Measurements from ENCODE around the gene EPS8L2.
"Not testable (repeated sequence)": the region's sequence is repeated elsewhere in the genome, so short reads cannot be mapped to it uniquely, and the experiment has no call there.

Gene EPS8L2

DNA sequence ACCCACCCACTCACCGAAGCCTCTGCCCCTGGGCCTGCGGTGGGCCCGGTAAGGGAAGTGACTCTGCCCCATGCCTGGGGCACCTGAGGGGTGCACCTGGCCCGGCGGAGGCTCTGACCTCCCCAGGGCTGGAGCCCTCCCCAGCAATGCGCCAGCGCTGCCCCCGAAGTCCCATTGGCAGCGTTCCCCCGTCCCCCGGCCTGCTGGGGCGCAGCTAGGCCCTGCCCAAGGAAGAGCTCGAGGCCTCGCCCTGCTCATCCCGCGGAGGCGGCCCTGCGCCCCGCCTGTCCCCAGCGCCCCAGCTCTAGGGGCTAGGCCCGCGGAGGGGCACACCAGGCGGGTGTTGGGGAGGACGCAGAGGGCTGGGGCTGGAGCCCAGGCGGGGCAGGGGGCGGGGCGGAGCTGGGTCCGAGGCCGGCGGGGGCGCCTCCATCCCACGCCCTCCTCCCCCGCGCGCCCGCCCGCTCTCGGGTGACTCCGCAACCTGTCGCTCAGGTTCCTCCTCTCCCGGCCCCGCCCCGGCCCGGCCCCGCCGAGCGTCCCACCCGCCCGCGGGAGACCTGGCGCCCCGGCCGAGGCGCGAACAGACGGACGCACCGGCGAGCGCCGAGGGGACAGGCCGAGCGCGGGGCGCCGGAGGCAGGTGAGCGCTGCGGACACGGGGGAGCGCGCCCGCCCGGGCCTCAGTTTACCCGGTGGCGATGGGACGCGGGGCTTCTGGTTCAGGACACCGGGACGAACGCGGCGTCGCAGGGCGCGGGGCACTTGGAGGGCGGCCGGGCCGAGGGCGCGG, at the start of gene EPS8L2:
EPS8L2 (plus strand) TSS at position 586 of the 793 bp plus-strand sequence. CDS start 3,177 bp downstream, outside the sequence.
- no peak for DNase-seq

- DNase-seq: no peak
Observed at GRCh38 chr11:656426-656825, 49.6 kb upstream of the EPS8L2 start.

DNA sequence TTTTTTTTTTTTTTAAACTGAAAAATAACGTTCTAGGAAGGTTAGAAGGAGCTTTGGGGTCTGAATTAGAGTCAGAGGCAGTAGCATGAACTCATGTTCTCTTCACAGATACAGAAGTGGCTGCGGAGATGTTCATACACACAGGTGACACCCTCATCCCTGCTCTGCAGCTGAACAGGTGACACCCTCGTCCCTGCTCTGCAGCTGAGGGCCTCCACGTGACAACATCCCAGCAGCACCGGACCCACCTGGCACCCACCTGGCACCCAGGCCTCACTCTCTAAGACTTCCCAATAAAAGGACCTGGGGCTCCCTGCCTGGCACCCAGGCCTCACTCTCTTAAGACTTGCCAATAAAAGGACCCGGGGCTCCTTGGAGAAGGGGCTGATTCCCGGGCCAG, 49.2 kb upstream of the EPS8L2 start:
- no peak for DNase-seq

DNA sequence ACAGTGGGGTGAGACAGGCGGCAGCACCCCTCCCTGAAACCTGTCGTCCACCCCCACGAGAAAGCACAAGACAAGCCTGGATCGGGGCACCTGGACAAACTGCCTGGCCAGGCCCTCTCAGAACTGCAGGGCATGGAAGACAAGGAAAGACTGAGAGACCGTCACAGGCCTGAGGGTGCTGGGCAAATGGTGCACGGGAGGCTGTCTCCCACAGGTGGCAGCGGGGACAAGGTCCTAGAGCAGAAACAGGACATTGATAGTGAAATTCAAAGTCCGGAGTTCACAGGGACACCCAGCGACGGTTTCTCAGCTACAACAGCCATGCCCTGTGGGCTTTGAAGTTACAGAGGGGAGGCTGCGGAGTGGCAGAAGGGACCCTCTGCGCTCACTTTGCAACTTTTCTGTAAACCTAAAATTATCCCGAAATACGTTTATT, 48.3 kb upstream of the EPS8L2 start:
- no peak for DNase-seq

- no peak for DNase-seq
Observed at GRCh38 chr11:659532-660085, 46.4 kb upstream of the EPS8L2 start.

DNA sequence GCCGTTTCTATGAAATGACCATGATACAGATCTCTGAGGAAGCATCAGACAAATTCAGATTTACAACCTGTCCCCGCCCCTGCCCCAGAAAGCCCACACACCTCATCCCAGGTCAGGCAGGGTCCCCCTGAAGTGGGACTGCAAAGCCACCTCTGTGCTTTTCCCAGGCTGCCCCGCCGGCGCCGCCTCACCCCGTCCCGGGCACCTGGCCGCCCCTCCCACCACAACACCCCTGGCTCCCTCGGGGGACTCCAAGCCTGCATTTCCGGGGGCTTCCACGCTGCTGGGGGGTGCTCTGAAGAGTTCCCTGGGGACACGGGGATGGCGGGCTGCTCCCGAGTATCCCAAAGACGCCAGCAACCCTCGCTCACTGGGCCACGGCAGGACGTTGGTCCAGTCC, 45.8 kb upstream of the EPS8L2 start:
- no peak for DNase-seq

- no peak for DNase-seq
Observed at GRCh38 chr11:660681-661444, 45.2 kb upstream of the EPS8L2 start.

DNA sequence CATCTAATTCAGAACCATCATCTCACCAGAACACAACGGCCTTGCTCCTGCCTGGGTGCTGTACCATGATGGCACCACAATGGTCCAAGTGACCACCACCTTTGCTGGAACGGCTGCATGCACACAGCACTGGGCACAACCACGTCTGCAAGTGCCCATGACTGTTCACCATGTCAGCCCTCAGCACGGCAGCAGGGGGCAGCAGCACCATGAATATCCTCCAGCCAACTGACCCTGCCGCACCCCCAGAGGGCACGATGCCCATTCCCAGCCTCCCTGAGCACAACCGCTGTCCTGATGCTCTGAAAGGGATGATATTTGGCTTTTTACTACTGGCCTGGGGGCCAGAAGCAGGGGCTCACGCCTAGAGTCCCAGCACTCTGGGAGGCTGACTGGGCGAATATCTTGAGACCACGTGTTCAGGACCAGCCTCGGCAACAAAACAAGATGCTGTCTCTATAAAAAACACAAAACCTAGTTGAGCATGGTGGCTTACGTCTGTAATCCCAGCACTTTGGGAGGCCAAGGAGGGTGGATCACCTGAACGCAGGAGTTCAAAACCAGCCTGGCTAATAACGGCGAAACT, 43.2 kb upstream of the EPS8L2 start:
- DNase-seq: no peak

- no peak for DNase-seq
Observed at GRCh38 chr11:665062-665703, 40.8 kb upstream of the EPS8L2 start.

- no peak for DNase-seq
Observed at GRCh38 chr11:665704-666281, 40.2 kb upstream of the EPS8L2 start.

DNA sequence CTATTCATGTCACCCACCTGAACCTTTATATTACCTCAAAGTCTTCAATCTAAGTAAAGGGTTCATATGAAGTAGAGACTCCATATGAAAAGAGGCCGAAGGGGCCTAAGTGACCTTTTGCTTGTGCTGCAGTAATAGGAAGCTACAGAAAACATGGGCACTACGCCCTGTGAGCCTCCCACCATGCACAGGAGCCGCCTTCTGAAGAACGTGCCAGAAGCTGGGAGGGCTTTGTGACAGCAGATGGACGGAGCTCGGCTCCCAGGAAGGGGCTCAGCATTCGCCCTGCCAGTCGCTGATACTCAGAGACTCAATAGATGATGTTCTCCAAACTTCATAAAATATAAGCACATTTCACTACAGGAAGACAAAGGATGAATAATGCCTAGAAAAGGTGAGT, 32.2 kb upstream of the EPS8L2 start:
- no peak for DNase-seq

DNA sequence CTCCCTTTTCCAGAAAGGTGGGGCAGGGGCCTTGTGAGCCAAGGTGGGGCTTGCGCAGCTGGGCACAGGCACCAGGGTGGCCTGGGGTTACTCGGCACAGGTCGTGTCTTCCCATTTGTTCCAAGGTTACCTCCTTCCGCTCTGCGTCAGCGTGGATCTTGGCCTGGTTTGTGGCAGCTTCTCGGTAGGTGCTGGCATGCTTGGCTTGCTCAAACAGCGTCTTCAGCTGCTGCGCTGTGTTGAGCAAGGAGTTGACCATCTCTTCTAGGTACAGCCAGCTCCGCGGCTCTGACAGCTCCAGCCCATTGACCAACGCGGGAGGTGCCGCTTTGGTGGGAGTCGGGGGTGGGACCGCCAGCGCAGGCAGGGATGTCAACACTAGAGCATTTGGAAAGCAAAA, 31.6 kb upstream of the EPS8L2 start:
- no peak for DNase-seq

GRCh38 chr11:678297-678696, 27.7 kb upstream of the EPS8L2 start:
- DNase-seq: no peak

DNA sequence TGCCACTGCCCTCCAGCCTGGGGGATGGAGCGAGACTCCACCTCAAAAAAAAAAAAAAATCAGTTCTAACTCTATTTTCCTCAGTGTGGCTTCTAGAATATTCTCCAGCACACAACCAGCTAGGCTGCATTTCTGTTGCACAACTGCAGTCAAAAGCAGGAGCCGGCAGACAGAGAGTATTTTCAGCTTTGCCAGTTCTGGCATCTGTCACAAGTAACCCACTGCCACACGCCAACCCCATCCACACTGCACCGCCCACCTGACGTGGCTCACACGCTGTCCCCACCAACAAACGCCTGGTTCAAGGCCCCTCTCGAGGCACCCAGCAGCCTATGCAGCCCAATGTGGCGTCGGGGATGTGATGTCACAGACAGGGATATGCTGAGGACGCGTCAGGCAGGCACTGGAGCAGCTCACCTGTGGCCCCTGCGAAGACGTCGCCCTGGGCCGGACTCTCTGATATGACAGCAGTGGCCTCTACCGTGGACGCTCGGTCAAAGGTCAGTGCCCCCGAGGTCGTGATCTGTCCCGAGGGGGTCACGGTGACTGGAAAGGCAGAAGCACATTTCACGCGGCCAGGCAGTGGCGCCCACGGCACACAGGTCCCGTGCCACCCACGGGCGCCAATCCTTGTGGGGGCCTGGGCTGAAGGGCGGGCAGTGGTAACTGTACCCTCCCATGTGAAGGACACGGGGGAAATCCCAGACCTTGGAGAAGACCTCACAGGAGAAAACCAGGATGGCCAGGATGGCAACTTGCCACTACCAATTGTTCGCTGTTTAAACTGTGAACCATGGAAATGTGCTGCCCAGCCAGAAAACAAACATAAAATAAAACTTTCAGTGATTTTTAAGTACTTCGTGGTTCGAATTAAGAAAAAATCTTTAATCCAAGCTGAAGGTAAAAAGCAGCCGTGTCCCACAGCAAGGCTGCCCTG, 26.5 kb upstream of the EPS8L2 start:
- no peak for DNase-seq

- DNase-seq: no peak
Observed at GRCh38 chr11:680476-680875, 25.6 kb upstream of the EPS8L2 start.

DNA sequence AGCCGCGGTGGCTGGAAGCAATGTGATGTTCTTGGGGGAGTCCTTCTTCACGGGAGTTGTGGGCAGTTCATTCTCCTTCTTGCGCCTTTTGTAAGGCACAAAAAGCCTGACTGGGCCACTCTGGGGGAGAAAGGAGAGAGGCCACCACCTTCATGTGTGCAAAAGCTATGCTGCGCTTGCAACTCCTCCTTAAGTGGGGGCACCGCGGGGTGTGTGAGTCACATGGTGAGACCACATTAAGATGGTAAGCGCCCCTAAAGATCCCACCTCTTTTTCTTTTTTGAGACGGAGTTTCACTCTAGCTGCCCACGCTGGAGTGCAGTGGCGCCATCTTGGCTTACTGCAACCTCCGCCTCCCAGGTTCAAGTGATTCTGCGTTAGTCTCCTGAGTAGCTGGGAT, 25.1 kb upstream of the EPS8L2 start:
- DNase-seq: no peak

DNA sequence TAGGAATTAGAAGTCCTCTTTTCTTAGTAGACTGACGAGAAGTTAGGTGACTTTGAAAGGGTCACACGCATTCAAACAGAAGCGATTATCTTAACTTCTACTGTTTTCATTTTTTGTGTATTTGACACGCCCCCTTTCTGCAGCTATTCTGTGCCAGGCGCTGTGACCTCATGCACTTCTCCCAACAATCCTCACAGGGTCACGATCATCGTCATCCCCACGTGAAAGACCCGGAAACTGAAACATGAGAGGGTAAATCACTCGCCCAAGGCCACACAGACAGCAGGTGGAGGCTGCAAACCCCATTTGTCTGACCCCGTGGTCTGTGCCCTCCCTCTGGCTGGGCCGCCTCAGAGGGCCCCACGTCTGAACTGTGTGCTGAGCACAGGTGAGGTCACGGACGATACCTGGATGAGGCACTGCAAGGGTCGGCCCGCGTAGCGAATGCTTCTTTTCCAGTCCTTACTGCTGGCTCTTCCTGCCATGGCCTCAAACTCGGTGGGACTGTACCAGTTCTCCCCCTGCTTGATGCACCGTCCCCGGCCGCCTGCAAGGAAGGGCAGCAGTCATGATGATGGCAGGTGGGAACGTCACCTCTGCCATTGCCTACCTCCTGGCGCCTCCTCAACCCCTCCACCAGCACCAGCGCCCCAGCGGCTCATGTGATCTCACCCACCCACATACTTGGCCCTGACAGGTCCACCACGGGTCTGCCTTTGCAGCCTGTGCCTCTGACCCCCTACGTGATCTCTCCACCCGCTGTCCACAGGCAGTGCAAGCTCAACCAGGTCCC, 19.4 kb upstream of the EPS8L2 start:
- no peak for DNase-seq

DNA sequence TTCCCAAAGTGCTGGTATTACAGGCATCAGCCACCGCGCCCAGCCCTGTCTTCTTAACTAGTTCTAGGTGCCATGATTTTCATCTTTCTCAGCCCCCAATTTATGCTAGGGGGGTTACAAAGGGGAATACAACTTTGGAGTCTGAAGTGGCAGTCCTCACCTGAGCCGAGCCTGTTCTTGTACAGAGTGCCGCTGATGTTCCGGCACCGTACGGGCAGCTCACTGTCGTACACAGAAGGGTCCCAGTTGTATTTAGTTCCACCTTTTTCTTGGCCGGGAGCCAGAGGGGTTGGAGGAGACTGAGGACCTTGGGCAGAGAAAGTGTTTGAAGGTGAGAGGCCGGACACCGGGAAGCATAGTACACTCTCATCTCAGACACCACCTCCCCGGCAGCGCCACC, 18.3 kb upstream of the EPS8L2 start:
- DNase-seq: no peak

DNA sequence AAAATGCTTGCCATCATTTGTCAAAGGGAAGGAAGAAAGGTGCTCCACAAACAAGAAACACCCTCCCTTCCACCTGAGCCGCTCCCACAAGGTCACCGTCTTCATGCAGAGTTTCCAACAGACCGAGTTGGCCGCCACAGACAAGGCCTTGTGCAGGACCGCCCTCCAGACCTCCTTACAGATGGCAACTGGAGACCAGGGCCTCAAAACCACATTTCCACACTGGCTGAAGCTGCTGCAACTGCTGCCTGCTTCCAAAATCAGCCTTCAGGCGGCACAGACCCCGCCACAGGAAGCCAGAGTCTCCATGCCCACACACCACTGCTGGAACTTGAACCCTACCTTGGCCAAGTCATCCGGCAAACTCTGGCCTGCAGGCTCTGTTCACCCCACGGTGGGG, 17.4 kb upstream of the EPS8L2 start:
- no peak for DNase-seq

GRCh38 chr11:689625-690024, 16.4 kb upstream of the EPS8L2 start:
- no peak for DNase-seq

- DNase-seq: not testable (repeated sequence)
Observed at GRCh38 chr11:690244-690643, 15.8 kb upstream of the EPS8L2 start.
